DMS53 treated with DMSO at 0.1 percent for 48 hours (cell line): ENCODE measurements around the gene GGT6.

Source experiments
- DNase-seq: peaks from one replicate; lab custom pipeline; 2025; ENCODE audit not compliant: unreplicated experiment; lab: John Stamatoyannopoulos, UW

Gene GGT6

DNA sequence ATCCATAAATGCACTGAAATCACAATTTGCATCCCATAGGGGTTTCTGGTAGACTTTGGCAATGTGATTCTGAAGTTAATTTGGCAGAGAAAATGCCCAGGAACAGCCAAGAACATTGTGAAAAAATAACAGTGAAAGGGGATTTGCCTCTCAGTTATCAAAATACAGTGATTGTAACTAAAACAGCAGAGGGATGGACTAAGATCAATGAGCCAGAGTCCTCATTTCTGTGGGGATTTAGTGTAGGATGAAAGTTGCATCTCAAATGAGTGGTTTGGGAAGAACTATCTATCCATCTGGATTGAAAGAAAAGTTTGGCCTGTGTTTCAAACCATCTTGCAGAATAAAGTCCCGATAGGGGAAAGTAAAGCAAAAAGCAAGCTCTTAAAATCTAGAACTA is 33.2 kb downstream of the GGT6 start:
- no peak for DNase-seq

- no peak for DNase-seq
These were observed 34.5 kb downstream of the GGT6 start for GRCh38 chr17:4525691-4526397.

DNA sequence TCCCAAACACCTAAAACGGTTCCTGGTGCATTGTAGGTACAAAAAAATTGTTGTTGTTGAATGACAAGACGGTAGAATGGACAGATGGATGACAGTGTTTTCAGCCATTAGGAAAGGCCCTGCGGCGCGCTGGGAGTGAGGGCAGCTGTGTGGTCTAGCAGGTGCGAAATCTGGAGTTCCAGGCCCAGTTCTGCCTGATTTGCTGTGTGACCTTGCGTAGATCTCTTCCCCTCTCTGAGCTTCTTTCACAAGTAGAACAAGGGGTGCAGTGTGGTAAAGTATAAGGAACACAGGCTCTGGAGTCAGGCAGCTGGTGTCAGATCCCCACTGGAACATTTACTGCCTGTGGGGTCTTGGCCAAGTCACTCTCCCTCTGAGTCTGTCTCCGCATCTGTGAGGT is 36.4 kb downstream of the GGT6 start:
- no peak for DNase-seq

- DNase-seq: no peak
These were observed 37.7 kb downstream of the GGT6 start for GRCh38 chr17:4522661-4523060.

DNA sequence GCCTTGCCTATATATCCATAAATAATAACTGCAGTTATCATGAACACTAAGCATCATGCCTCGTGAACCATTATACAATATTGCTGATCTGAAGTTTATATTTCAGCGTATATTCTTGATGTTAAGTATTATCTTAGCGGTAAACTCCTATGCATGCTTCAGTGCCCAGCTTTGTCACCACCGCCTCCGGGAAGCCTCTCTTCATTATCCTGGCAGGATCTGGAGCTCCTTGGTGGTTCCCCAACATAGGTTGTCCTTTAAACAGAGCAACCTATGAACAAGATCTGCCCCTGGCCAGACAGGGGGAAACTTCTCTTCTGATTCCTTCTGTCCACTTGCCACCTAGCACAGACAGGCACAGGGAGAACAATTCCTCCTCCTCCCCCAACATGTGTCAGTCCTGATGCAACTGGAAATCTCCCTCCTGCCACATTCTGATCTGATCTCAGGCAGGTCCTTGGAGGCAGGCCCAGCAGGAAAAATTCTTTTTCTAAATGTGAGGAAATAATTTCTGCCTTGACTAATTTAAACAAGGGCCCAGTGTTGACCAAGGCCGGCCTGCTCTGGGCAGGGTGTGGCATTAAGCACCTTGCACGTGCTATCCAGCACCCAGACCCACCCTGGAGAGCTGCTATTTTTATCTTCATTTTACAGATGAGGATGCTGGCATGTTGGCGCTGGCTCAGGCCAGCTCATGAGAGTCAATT is 39.3 kb downstream of the GGT6 start:
- DNase-seq: no peak

DNA sequence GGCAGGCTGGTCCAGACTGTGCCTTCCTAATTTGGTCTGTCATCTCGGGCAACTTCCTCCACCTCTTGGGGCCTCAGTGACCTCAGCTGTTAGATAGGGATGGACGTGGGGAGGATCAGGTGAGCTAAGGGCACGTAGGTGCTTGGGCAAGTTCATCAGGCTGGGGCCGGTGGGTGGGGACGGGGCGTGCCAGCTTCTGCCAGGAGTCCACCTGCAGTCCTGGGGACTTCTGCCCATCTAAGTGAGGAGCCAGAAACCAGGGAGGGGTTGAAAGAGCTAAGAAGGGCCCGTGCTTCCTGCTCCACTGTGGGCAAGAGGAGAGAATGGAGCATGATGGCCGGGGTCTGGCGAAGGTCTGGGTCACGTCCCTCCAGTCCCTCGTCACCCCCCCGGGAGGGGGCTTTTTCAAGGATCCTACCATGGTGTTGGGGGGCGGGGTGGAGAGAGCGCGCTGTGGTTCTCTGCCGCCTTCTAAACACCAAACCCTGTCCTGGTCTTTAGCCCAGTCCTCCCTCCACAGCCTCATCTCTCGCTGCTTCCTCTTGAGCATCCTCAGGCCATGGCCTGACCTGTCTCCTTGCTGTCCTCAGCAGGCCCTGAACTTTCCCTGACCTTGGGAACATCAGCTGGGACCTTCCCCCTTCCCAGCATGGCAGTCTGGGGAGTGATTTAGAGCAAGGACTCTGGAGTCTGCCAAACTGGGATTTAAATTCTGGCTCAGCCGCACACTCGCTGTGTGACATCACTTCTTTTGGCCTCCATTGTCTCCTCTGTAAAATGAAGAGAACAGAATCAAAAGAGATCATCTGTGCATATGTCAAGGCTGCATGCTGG is 40.1 kb downstream of the GGT6 start:
- DNase-seq: no peak

- no peak for DNase-seq
These were observed 41.0 kb downstream of the GGT6 start for GRCh38 chr17:4519361-4519788.

GRCh38 chr17:4518901-4519300 is 41.5 kb downstream of the GGT6 start:
- no peak for DNase-seq

DNA sequence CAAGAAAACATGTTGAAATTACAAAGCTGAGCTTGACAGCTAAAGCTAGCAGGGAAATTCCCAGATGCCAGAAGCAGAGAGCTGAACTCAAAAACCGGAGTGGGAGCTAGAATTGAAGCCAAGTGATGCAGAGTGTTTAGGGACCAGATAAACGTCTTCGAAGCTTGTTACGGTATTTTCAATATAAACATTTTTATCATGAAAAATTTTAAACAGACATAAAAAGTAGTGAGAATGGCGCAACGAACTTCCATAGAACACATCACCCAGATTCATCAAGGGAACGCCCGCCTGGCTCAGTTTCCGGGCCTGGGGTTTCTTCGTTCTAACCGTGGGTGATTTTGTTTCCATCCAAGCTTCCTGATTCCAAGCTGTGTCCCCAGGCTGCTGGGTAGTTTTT is 43.6 kb downstream of the GGT6 start:
- DNase-seq: no peak

DNA sequence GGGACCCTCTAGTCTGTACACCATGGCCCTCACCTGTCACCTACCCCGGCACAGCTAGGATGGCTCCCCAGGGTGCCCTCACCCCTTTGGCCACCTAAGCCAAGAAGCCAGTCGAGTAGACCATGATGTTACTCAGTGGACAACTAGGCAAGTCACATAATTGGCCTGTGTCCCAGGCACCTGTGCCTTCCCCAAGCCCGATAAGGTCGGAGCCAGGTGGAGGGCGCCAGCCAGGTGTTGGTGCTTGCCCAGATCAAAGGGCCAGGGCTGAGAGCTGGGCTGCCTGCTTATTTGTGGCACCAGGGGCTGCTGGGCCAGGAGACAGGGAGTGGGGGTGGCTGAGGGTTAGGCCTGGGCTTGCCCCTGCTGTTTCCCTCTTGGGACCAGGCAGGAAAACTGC is 44.9 kb downstream of the GGT6 start:
- no peak for DNase-seq

- no peak for DNase-seq
These were observed 45.6 kb downstream of the GGT6 start for GRCh38 chr17:4514779-4515178.

GRCh38 chr17:4514206-4514605 is 46.2 kb downstream of the GGT6 start:
- no peak for DNase-seq

GRCh38 chr17:4513113-4514032 is 47.0 kb downstream of the GGT6 start:
- no peak for DNase-seq

DNA sequence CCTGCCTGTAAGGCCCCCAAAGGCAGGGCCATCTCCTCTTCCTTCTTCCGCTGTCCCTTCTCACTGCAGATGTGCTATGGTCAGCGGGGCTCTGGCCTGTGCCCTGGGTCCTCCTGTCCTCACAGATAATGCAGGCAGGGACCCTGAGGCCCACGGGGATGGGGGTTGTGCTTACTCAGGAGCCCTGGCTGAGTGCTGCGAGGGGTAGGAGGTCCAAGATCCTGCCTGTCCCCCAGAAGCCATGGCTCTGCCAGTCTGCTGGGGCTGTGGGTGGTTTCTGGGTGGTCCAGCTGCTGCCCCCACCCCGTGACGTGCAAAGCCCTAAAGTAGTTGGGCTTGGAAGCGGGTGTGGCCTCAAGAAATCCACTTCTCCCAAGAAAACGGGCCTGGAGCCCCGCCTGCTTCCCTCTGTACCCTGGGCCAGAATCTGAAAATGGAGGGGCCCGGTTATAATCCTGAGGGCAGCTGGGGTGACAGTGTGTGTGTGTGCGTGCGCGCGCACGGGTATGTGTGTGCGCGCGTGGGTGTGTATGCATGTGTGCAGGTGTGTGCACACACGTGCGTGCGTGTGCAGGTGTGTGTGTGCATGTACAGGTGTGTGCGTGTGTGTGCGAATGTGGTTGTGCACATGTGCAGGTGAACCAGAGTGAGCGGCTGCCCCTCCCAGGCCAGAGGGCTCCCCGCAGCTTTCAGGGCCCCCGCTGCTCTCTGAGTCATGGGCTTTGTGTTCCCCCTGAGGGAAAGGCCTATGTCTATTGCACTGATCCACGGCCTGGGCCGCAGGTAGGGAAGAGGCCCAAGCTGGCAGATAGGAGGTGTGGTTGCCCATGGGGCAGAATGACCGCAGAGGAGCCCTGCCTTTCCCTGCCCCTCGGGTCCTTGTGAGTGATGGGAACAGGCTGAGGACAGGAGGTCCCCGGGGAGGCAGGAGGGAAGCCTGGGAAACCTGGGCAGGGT is 47.9 kb downstream of the GGT6 start:
- DNase-seq: no peak

DNA sequence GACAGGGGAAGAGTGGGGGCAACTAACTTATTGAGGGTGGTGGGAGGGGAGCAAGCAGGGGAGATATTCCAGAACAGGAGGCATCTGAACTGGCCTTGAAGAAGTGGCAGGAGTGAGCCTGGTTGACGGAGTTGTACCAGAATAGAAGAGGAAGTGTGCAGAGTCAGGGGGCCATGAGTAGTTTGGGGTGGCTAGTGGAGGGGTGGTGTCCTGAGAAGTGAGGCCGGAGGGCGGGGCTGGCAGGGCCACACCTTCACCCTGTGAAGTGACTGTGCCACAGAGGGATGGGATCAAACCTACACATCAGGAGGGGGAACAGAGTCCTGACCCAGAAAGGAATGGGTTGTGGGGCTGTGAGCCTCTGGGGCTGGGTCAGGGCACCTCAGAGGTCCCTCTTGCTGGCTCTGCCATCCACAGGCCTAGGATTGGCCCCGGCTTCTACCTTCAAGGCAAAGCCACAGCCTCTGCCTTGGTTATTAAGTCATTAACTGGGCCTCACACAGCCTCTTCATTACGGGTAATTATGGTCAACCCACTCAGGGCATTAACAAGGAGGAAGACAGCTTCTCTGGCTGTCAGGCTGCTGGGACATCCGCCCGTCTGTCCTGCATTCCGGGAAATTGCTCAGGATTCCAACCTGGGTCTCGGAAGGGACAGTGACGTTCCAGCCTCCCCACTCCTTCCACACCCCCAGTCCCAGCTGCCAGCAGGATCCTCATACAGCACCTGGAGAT is 49.0 kb downstream of the GGT6 start:
- no peak for DNase-seq

- DNase-seq: no peak
These were observed 49.8 kb downstream of the GGT6 start for GRCh38 chr17:4510618-4510941.

DNA sequence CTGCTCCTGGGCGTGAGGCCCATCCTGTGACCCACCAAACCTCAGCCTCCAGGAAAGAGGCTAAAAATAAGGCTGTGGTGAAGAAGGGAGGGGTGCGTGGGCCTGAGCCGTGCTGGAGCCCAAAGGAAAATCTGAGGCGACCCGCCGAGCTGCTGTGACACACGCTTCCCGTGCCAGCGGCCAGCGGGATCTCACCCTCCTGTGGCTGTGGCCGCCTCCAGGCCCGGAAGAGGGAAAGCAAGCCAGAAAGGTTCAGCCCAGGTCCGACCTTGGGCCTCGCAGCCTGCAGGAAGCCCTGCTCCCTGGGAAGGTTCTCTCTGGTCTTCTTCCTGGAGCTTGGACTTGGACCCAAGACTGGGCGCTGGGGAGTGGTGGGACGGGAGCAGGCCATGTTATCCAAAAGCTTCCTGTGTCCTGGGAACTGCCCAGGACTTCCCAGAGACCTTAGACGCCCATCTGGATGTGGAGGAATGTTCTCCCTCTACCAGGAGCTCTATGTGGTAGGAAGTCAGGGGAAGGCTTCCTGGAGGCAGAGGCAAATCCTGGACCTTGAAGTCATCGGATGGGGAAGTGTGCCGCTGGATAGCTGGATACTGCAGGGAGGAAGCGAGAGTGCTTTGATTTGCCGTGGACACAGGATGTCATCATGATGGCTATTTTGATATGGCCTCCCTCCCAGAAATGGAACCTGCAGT is 50.3 kb downstream of the GGT6 start:
- no peak for DNase-seq

GRCh38 chr17:4509401-4509800 is 51.0 kb downstream of the GGT6 start:
- no peak for DNase-seq

DNA sequence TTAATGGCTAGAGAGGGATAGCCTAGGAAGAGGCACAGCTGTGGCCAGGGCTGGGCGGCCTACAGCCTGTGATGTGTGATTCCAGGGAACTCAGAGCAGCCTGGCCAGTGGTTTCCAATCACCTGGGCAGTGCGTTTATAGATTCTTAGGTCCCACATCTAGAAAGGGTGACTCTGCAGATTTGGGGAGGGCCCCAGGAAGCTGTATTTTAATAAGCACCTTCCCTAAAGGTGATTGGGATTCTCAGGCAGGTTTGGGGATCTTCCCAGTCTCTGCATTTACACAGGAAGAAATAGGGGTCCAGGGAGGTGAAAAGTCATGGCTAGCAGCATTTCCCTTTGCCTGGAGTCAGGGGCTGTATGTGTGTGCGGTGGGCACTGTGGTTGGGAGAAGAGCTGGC is 52.2 kb downstream of the GGT6 start:
- no peak for DNase-seq
